ENCODE measurements around the gene AP3S1.

- no peak for TF ChIP-seq TRIM28 (IDR thresholded peaks at IDR 0.05; ENCODE audit: borderline replicate concordance, low read length)
- no peak for TF ChIP-seq ZNF785 (tag by site-specific recombination; IDR thresholded peaks at IDR 0.05)
- TF ChIP-seq CTCF (tag by site-specific recombination; IDR thresholded peaks at IDR 0.05): no peak
- no peak for TF ChIP-seq REPIN1 (tag by site-specific recombination; IDR thresholded peaks at IDR 0.05; ENCODE audit: low read depth)
- TF ChIP-seq ZNF23 (tag by site-specific recombination; IDR thresholded peaks at IDR 0.05; ENCODE audit: borderline replicate concordance): no peak
- no peak for TF ChIP-seq ZFP37 (tag by site-specific recombination; IDR thresholded peaks at IDR 0.05)
- TF ChIP-seq SP2 (tag by site-specific recombination; IDR thresholded peaks at IDR 0.05): no peak
- TF ChIP-seq PATZ1 (tag by site-specific recombination; IDR thresholded peaks at IDR 0.05): no peak
- no peak for TF ChIP-seq ZNF596 (tag by site-specific recombination; IDR thresholded peaks at IDR 0.05)
Measured at GRCh38 chr5:115796656-115797055, 45.1 kb upstream of the AP3S1 start.

Measured in HEK293 (cell line).